LNCaP clone FGC (cell line): ENCODE measurements around the gene IL36B.

ENCODE experiments used
- DNase-seq: peaks from one replicate; pipeline ENCODE4 v3.0.0-alpha.2; 2011; ENCODE audit warnings: low read depth
- H3K4me3 ChIP-seq: 2 replicates; pipeline ENCODE4 v1.5.1; 2011; ENCODE audit warnings: mild to moderate bottlenecking, low read depth, low read length, control low read depth
- CTCF ChIP-seq: IDR thresholded peaks from 2 replicates; pipeline ENCODE4 v1.5.1; 2012; ENCODE audit warnings: mild to moderate bottlenecking; ENCODE audit not compliant: control insufficient read depth, insufficient read depth; ENCODE audit errors: extremely low read depth

IL36B gene

GRCh38 chr2:113068706-113069485, 16.2 kb upstream of the IL36B start:
- no peak for TF ChIP-seq CTCF
- peak; percentile 88 for DNase-seq
- no peak overlapping the region for H3K4me3 ChIP-seq

- H3K4me3 ChIP-seq, result no peak overlapping the region
- no peak for TF ChIP-seq CTCF
- no peak for DNase-seq
These were observed 15.6 kb upstream of the IL36B start for GRCh38 chr2:113068249-113068648.

DNA sequence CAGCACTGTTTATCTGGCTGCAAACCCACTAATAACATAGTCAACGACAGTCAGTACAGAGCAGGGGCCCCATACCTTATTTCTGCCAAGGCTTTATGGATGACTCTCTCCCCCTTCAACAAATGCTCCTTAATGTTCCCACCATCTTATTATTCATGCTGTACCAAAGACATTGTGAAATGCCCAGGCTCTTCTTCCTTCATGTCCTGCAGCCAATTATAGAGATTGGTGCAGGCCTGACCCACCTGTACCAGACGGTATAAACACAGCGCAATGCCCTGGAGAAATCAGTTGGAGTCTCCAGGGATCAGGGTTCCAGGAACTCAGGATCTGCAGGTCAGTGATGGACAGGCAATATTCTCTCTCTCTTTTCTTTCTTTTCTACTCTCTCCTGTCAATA, 15.0 kb upstream of the IL36B start, which contains the start of gene IL1F10:
Gene IL1F10 (plus strand): TSS at position 290 of the 400 bp plus-strand sequence. CDS start 4,769 bp downstream, outside the sequence.
- DNase-seq, result no peak
- no peak for TF ChIP-seq CTCF
- no peak within 1 kb of the TSS for H3K4me3 ChIP-seq

DNA sequence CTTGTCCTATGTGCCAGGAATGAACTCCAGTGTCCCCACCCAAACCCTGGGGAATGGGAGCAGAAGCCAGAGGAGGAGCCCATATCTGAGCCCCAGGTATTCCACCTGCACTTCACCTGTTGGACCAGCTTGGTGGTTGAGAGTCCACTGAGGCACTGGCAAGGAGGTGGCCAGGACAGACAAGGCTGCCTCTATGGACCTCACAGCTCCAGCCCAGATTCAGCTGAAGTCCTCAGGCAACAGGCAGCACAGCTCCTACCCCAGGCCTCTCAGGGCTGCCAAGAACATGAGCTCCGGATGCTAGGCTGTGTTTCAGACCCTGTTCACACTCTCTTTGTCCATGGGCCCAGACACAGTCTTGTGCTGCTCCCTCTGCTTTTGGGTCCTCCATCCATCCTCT, 12.2 kb upstream of the IL36B start:
- DNase-seq, result no peak
- H3K4me3 ChIP-seq, result no peak overlapping the region
- TF ChIP-seq CTCF, result no peak

DNA sequence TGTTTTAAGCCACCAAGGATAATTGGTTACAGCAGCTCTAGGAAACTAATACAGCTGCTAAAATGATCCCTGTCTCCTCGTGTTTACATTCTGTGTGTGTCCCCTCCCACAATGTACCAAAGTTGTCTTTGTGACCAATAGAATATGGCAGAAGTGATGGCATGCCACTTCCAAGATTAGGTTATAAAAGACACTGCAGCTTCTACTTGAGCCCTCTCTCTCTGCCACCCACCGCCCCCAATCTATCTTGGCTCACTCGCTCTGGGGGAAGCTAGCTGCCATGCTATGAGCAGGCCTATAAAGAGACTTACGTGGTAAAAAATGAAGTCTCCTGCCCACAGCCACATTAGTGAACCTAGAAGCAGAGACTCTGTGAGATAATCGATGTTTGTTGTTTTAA, 11.6 kb upstream of the IL36B start:
- TF ChIP-seq CTCF, result no peak
- H3K4me3 ChIP-seq, result no peak overlapping the region
- no peak for DNase-seq

GRCh38 chr2:113061896-113062770, 9.5 kb upstream of the IL36B start:
- no peak for TF ChIP-seq CTCF
- no peak for DNase-seq
- no peak overlapping the region for H3K4me3 ChIP-seq
